ENCODE measurements around the gene TSPAN12. TPM values are rescaled to one million over a fixed set of nuclear protein-coding genes. Genes with fewer than 3 reads are reported as not detected.
"Not testable (repeated sequence)": the region's sequence is repeated elsewhere in the genome, so short reads cannot be mapped to it uniquely, and the experiment has no call there.

The TSPAN12 gene, protein sequence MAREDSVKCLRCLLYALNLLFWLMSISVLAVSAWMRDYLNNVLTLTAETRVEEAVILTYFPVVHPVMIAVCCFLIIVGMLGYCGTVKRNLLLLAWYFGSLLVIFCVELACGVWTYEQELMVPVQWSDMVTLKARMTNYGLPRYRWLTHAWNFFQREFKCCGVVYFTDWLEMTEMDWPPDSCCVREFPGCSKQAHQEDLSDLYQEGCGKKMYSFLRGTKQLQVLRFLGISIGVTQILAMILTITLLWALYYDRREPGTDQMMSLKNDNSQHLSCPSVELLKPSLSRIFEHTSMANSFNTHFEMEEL
- total RNA-seq, result 56.9 TPM
- long read RNA-seq, transcript TSPAN12-201 (8 exons, 2,798 nt), result major isoform, 162 of 208 reads
- long read RNA-seq, partial matches to known transcripts, result 9 of 208 reads
- long read RNA-seq, other reads (novel, unspliced or antisense), result 36 of 208 reads

DNA sequence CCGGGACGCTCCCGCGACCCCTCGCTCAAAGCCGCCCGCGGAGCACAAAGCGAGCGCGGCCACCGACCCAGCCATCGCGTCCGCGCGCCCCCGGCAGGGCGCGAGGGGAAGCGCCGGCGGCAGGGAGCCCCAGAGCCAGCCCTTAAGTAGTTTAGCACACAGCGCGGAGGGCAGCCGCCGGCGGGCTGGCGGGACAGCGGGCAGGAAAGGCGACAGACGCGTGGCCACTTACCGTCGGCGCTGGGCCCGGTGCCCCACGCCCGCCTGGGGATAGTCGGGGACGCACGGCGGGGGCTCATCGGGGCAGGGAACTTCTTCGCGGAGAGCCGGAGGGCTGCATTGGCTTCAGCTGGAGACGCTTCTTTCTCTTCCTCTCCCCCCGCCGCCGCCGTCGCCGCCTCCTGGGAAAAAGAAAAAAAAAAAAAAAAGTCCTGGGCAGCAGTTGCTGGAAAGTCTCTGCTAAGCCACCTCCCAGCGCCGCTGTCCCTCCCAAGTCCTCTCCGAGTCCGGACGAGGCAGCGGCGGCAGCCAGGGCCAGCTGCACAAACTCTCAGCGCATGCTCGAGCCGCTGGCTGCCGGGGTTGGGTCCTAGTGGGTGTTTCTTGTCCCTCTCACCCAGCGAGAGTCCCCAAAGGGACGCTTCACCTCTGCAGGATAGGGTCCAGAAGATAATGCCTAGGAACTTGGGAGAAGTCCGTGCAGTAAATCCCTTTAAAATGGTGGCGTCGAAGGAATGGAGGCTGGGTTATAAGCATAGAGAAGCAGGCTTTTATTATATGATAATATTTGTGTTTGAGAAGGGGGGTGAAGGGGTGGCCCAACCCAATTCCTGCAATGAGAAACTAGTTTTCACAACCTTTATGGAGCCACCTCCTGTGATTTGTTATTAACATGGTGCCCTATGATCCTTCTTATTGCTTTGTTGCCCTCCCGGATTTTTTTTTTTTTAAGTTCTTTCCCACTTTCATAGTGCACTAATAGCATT, at the start of gene TSPAN12:
Gene TSPAN12, minus strand, starts transcription at position 557 of the 986 bp plus-strand sequence. CDS start 1,381 bp downstream, outside the sequence.
- ATAC-seq (ENCODE audit: poor library complexity), result peak; percentile 97
- intact Hi-C loops (cut with DNase I), result no loop called here
- peak; percentile 91 for DNase-seq

DNA sequence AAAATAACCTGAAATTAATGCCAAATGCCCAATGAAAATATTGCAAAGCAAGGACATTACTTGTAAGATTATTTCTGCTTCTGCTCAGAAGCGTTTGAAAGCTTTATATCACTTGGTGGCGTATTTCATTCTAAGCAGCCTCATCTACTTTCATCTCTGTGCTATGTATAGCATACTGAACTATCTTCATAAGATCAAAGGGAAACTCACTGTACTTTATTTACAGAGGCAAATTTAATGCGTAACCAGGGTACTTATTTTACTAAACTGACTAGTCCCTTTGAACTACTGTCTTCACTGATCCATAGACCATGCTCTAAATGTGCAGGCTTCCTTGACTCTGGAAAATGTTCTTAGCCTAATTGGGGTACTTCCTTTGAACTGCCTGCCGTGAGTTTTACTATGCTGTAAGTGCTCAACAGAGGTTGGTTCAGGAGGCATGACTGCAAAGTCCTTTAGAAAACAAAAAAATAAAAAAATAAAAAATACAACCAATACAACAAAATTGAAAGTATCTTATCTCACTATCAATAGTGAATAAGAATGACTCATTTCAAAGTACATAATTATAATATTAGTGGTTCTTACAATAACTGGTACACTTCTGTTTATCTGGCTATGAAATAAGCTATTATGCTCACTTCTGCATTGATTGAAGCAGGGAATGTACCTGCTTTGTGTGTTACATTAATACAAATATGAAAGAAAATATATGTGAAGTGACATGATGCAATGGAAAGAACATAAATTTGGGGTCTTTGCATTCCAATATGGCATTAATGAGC, 41.0 kb upstream of the TSPAN12 start:
- intact Hi-C loops (cut with DNase I), result no loop called here
- DNase-seq (no peak), ATAC-seq (ENCODE audit: poor library complexity) (no peak)

DNA sequence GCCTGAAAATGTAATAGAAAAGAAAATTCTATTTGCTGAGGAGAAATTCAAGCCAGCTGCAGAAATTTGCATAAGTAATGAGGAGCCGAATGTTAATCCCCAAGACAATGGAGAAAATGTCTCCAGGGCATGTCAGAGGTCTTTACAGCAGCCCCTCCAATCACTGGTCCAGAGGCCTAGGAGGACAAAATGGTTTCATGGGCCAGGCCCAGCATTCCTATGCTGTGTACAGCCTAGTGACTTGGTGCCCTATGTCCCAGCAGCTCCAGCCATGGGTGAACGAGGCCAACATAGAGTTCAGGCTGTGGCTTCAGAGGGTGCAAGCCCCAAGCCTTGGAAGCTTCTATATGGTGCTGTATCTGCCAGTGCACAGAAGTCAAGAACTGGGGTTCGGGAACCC, 37.3 kb upstream of the TSPAN12 start:
- ATAC-seq (ENCODE audit: poor library complexity); DNase-seq; intact Hi-C loops (cut with DNase I): not testable (repeated sequence)

- DNase-seq; ATAC-seq (ENCODE audit: poor library complexity); intact Hi-C loops (cut with DNase I): not testable (repeated sequence)
These were observed 27.7 kb upstream of the TSPAN12 start for GRCh38 chr7:120885602-120886001.

GRCh38 chr7:120877701-120878100, 19.8 kb upstream of the TSPAN12 start:
- DNase-seq, result no peak
- ATAC-seq (ENCODE audit: poor library complexity), result no peak
- intact Hi-C loops (cut with DNase I), result no loop called here

DNA sequence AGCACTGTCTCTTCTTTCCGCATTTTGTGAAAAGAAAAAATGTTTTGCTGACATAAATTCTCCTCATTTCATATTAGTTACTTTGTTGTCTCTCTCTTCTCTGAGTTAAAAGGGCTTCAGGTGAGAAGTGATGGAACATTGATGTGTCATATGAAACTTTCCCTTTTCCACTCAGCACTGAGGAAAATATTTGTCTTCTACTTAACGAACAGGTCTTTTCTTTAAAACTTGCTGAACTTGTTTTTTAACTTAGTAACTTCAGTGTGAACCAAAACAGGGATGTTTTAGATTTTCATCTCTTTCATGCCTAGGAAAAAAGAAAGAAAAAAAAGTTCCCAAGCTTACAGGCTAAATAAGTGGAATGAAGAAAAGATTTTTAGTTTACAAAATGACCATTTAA, 19.0 kb upstream of the TSPAN12 start:
- ATAC-seq (ENCODE audit: poor library complexity) (no peak), DNase-seq (no peak)
- intact Hi-C loops (cut with DNase I), result no loop called here

GRCh38 chr7:120874722-120875121, 16.8 kb upstream of the TSPAN12 start:
- intact Hi-C loops (cut with DNase I), result no loop called here
- ATAC-seq (ENCODE audit: poor library complexity) (no peak), DNase-seq (no peak)

- ATAC-seq (ENCODE audit: poor library complexity), result no peak
- DNase-seq, result no peak
- intact Hi-C loops (cut with DNase I), result no loop called here
These were observed 16.1 kb upstream of the TSPAN12 start for GRCh38 chr7:120874016-120874415.

DNA sequence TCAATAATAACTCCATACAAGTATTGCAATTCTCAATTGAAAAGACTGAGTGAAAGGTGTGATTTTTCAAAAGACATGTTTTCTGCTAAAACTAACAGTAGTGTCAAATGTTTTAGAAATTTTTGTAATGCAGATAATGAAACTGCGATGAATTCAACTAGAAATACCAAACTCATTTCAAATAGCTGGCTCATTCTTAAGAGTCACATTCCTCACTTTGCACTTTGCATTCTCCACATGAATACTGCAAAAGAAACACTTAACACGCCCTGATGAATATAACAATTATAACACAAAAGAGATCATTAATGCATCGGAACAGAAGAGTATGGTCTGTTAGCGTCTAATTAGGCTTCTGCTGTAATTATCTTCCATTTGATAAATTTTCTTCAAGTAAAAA, 15.5 kb upstream of the TSPAN12 start:
- intact Hi-C loops (cut with DNase I), result no loop called here
- DNase-seq (no peak), ATAC-seq (ENCODE audit: poor library complexity) (no peak)

GRCh38 chr7:120869700-120870099, 11.8 kb upstream of the TSPAN12 start:
- intact Hi-C loops (cut with DNase I), result no loop called here
- no peak for ATAC-seq (ENCODE audit: poor library complexity)
- DNase-seq, result no peak

DNA sequence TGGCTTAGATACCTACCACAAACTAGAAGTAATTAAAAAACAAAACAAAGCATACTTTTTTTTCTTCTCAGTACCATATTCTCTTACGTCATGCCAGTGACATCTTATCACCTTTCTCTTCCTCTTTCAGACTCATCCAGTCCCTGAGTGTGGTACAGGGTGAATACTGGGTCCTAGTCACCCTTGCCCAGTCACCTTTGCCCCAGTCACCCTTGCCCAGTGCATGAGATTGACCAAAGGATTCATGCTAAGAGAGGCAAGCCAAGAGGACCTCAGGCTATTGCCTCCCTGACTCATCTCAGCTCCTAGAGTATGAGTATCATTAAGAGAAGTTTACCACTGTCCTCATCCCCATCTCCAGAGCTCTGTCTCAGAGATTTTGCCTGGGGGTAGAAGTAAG, 10.0 kb upstream of the TSPAN12 start:
- ATAC-seq (ENCODE audit: poor library complexity) (no peak), DNase-seq (no peak)
- intact Hi-C loops (cut with DNase I), result no loop called here

DNA sequence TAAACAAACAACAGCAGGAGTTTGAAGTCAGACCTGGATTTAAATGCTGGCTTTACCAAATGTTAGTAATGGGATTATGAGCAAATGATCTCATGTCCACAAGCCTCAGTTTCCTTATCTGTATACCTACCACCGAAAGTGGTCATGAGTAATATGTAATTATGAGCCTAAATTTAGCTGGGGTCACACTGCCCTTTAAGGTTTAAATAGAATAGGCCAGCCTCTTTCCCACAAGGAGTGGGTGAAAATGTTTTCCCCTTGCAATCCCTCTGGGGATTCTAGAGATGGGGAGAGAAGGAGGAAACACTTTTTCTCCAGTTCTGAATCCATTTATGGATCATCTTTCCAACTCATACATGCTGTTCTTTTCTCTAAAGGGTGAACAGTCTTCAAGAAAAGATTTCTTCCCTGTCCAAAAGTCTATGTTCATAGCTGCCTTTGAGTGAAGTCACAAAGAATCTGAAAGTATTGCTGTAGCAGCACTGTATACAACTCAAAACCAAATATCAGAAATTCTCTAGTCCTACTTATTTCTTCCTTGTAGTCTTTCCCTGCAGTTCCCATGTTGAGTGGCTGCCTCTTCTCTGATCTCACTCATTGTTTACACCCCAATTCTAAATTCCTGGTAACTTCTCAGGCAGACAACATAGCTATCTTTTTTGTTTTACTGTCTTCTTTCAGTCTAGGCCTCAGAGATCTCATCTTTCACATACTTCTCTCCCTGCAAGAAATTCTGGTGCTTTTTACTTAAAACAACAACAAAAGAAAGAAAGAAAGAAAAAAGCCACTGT, 7.4 kb upstream of the TSPAN12 start:
- intact Hi-C loops (cut with DNase I), result no loop called here
- peak; percentile 31 for ATAC-seq (ENCODE audit: poor library complexity)

DNA sequence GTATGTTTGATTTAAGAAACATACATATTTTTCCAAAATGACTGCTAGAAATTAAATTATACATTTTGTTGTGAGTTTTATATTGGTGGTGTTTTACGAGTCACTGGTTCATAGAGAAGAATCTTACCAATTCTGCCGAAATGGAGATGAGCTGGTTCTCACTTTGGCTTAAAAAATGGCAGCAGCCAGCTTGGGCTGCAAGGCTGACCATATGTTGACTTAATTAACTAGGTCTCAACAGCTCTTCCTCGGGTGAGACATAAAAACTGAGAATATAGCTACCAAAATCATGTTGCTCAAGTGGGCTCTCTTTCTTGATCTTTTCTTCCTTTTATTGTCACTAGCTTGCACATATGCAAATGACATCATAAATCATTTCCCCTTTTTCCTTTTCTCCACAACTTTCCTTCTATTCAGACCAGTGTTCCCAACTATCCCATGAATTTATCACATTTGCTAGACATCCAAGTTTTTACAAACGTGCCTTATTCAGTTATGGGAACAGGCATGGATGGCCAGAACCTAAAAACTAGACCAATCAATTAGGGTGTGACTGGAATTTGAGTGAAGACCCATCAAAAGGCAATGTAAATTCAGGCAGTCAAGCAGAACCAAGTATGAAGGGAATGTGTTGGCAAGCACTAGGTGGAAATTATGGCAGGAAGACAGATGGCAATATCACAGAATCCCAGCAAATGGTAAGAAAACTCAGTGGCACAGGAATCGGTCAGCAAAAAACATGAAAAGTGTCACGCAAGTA, 6.4 kb upstream of the TSPAN12 start:
- ATAC-seq (ENCODE audit: poor library complexity) (no peak), DNase-seq (no peak)
- intact Hi-C loops (cut with DNase I), result no loop called here

More for the DNA sequence above, 7.4 kb upstream of the TSPAN12 start:
- no peak for DNase-seq

- intact Hi-C loops (cut with DNase I), result no loop called here
- ATAC-seq (ENCODE audit: poor library complexity) (no peak), DNase-seq (no peak)
These were observed 5.1 kb upstream of the TSPAN12 start for GRCh38 chr7:120862987-120863590.

DNA sequence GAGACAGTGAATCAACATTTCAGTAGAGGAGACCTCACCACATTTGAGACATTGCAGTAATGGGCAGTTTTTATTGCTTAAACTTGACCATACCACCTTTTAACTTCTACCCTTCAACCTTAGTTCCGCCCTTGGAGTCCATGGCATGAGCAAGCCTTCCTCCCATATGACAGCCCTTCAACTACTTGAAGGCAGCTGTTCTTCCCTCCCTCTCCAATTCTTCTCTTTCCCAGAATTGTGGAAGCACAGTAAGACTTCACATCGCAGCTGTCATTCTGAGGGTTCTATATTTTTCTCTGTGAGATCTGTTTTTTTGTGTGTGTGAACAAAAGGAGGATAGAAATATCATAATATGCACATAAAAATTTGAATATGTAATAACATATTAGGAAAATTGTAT, 2.2 kb upstream of the TSPAN12 start:
- ATAC-seq (ENCODE audit: poor library complexity) (no peak), DNase-seq (no peak)
- intact Hi-C loops (cut with DNase I), result no loop called here

DNA sequence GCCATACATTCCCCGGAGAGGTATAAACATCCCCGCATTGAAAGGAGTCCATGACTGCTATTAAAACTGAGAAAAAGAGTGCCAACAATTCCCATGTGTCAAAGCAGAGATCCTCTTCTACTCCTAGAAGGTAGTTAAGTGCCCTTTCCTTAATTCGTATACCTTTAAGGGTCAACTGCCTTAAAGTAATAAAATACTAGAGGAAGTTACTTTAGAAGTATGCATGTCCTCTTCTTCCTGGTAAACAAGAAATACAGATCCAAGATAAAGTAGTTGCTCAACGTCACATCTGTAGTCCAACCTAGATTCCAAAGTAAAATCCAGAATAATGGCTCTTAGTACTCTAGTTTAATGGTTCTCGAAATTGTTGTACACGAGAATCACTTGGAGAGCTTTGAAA, 1.5 kb upstream of the TSPAN12 start:
- no peak for ATAC-seq (ENCODE audit: poor library complexity)
- DNase-seq, result no peak
- intact Hi-C loops (cut with DNase I), result no loop called here
